AG09319 (cell line): ENCODE data around the gene ITPKC.
"Not testable (repeated sequence)": the region's sequence is repeated elsewhere in the genome, so short reads cannot be mapped to it uniquely, and the experiment has no call there.

ENCODE experiments used
- DNase-seq: peaks from one replicate; pipeline ENCODE4 v3.0.0-alpha.2; 2010; ENCODE audit warnings: low read depth; ENCODE audit errors: extremely low read depth
- TF ChIP-seq, protein P1 (sequence below): IDR thresholded peaks from 2 replicates; pipeline ENCODE4 v1.5.1; 2011; ENCODE audit warnings: low read depth, mild to moderate bottlenecking, inconsistent platforms, low read length, moderate library complexity

ITPKC gene

DNA sequence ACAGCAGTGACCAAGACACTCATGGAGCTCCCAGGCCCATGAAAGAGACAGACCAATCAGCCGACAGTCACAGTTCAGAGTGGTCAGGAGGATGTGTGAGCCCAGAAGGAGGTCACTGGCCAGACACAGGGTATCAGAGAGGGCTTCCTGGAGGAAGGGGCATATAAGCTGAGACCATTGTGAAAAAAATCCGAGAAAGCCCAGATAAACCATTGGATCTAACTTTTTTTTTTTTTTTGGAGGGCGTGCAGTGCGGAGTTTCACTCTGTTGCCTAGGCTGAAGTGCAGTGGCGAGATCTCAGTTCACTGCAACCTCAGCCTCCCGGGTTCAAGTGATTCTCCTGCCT lies 4.2 kb downstream of the ITPKC start:
- DNase-seq = no peak
- TF ChIP-seq, protein P1, sequence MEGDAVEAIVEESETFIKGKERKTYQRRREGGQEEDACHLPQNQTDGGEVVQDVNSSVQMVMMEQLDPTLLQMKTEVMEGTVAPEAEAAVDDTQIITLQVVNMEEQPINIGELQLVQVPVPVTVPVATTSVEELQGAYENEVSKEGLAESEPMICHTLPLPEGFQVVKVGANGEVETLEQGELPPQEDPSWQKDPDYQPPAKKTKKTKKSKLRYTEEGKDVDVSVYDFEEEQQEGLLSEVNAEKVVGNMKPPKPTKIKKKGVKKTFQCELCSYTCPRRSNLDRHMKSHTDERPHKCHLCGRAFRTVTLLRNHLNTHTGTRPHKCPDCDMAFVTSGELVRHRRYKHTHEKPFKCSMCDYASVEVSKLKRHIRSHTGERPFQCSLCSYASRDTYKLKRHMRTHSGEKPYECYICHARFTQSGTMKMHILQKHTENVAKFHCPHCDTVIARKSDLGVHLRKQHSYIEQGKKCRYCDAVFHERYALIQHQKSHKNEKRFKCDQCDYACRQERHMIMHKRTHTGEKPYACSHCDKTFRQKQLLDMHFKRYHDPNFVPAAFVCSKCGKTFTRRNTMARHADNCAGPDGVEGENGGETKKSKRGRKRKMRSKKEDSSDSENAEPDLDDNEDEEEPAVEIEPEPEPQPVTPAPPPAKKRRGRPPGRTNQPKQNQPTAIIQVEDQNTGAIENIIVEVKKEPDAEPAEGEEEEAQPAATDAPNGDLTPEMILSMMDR = no peak

DNA sequence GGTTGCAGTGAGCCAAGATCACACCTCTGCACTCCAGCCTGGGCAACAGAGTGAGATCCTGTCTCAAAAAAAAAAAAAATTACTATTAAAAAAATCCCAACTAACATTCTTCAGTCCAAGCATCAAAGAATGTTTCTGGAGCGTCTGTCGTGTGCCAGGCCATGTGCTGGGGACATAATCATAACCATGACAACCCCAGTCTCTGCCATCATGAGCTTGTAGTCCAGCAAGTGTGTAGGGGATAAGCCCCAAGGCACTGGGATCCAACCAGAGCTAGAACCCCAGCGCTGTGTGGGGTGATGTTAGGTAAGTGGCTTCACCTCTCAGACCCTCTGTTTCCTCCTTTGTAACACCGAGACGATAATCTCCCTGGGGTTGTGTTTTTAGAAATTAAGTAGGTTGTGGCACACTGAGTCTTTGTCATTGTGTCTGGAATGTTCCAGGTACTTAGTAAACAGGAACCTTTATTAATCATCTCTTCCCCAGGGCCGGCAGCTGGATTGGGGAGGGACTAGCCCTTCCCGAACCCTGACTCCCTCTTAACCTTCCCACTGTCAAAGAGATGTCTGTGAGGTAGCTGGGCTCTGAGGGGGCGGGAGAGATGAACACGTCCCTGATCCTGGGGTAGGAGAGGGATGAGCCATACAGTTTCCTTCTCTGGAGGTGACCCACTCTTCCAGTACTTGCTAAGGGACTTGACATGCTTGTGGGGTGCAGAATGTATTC lies 5.2 kb downstream of the ITPKC start:
- TF ChIP-seq, protein P1 = no peak
- DNase-seq = no peak

DNA sequence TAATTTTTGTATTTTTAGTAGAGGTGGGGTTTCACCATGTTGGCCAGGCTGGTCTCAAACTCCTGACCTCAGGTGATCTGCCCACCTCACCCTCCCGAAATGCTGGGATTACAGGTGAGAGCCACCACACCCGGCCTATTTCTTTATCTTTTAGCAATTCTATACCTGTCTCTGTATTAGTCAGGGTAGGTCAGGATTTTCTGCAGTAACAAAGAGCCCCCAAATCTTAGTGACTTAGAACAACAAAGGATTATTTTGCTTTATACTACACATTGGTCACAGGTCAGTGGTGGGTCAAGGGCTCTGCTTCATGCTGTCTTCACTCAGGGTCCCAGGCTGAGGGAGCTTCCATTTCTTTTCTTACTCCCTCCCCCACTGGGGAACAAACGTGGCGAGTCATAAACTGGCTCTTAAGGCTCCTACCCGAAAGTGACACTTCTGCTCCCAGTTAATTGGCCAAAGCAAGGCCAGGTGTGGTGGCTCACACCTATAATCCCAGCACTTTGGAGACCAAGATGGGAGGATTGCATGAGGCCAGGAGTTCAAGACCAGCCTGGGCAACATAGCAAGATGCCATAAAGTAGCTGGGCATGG lies 6.8 kb downstream of the ITPKC start:
- TF ChIP-seq, protein P1 = no peak
- no peak for DNase-seq

DNA sequence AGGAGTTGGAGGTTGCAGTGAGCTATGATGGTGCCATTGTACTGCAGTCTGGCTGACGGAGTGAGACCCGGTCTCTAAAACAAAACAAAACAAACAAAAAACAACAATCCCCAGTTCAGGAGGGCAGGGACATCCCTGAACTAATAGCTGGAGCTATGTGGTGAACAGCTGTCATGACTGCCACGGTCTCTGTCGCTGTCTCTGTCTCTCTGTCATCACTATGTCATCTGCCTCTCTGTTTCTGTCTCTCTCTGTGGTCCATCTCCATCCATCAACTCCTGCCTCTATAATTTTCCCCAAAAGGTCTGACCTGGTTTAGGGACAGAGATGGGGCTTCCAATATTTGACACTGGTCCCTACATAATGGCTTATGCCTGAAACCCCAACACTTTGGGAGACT lies 7.4 kb downstream of the ITPKC start:
- DNase-seq = no peak
- TF ChIP-seq, protein P1 = no peak

DNA sequence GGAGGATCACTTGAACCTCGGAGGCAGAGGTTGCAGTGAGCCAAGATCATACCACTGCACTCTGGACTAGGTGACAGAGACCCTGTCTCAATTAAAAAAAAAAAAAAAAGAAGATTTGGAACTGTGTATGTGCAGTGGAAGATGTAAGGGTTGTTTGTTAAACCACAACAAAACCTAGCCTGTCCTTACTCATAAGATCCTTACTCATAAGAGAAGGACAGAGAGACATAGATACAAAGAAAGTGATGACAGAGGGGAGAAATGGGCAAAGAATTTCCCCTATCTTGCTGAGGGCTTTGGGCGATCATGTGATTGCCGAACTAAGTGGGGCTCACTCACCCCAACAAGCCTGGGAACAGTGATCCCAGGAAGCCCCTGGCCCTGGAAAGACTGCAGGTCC lies 7.9 kb downstream of the ITPKC start:
- TF ChIP-seq, protein P1 = no peak
- no peak for DNase-seq

DNA sequence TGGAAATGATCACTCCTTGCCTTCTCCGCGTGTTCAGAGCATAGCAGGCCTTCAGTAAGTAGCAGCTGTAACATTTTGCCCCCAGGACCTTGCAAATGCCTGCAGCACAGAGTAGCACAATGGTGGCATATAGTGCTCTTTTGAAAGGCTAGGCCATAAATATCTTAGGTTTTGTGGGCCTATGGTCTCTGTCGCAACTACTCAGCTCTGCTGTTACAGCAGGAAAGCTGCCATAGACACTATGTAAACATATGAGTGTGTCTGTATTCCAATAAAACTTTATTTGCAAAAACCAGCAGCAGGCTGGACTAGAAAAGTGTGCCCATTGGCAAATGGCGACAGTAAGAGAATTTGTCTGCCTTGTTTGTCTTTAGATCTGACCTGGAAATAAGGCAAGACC lies 9.4 kb downstream of the ITPKC start:
- DNase-seq = no peak
- TF ChIP-seq, protein P1 = no peak

DNA sequence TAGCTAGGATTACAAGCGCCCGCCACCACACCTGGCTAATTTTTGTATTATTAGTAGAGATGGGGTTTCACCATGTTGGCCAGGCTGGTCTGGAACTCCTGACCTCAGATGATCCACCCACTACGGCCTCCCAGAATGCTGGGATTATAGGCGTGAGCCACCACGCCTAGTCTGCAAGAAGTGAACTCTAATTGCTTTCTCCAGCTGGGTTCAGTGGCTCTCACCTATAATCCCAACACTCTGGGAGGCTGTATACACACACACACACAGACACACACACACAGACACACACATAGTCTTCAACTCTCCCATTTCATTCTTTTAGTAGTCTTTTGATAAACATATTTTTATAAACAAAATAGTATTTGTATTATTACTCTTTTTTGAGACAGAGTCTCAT lies 13.2 kb downstream of the ITPKC start:
- not testable (repeated sequence) for DNase-seq

DNA sequence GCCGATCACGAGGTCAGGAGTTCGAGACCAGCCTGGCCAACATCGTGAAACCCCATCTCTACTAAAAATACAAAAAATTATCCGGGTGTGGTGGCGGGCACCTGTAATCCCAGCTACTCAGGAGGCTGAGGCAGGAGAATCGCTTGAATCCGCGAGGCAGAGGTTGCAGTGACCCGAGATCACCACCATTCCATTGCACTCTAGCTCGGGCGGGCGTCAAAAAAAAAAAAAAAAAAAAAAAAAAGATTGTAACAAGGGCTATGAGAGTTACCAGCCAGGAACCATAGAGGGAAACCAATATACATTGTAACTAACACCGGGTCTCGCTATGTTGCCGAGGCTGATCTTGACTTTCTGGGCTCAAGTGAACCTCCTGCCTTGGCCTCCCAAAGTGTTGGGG lies 15.4 kb downstream of the ITPKC start:
- DNase-seq = not testable (repeated sequence)
